AG10803 (cell line): ENCODE measurements around the gene IGF1R.
A peak's percentile ranks its signal among the peaks of the same experiment; 100 is the strongest.

ENCODE experiments used
- DNase-seq: peaks from one replicate; pipeline ENCODE4 v3.0.0; 2010; ENCODE audit warnings: low read depth
- H3K4me3 ChIP-seq: 2 replicates; pipeline ENCODE4 v1.5.1; 2011; ENCODE audit warnings: mild to moderate bottlenecking, low read length, control low read depth
- CTCF ChIP-seq: conservative IDR thresholded peaks from 2 replicates; pipeline ENCODE4 v1.5.1; 2011; ENCODE audit warnings: mild to moderate bottlenecking, low read length, control low read depth, inconsistent platforms

Gene IGF1R

GRCh38 chr15:98953000-98953787, 304.9 kb downstream of the IGF1R start:
- no peak for DNase-seq
- no peak for TF ChIP-seq CTCF
- H3K4me3 ChIP-seq, result no peak overlapping the region

- no peak for TF ChIP-seq CTCF
- H3K4me3 ChIP-seq, result no peak overlapping the region
- DNase-seq, result no peak
These were observed 305.6 kb downstream of the IGF1R start for GRCh38 chr15:98953968-98954367.

GRCh38 chr15:98954411-98954810, 306.1 kb downstream of the IGF1R start:
- TF ChIP-seq CTCF, result no peak
- H3K4me3 ChIP-seq, result no peak overlapping the region
- DNase-seq, result peak; percentile 93

- no peak for TF ChIP-seq CTCF
- DNase-seq, result peak; percentile 50
- no peak overlapping the region for H3K4me3 ChIP-seq
These were observed 307.0 kb downstream of the IGF1R start for GRCh38 chr15:98955331-98955730.

- H3K4me3 ChIP-seq, result no peak overlapping the region
- DNase-seq, result no peak
- TF ChIP-seq CTCF, result no peak
These were observed 307.8 kb downstream of the IGF1R start for GRCh38 chr15:98955961-98956723.

GRCh38 chr15:98956796-98957553, 308.6 kb downstream of the IGF1R start:
- no peak for DNase-seq
- TF ChIP-seq CTCF, result no peak
- no peak overlapping the region for H3K4me3 ChIP-seq
